C4-2B (cell line): ENCODE results near the gene PRDM1.

ENCODE experiments used
- CTCF ChIP-seq: fragments of 450-650 bp; conservative IDR thresholded peaks from 2 replicates; pipeline ENCODE4 v1.5.1; 2017; ENCODE audit warnings: mild to moderate bottlenecking
- ZFX ChIP-seq: fragments of 450-650 bp; IDR thresholded peaks from 2 replicates; pipeline ENCODE4 v1.6.1; 2017

GRCh38 chr6:106124015-106124414 is 37.9 kb downstream of the PRDM1 start:
- TF ChIP-seq CTCF, result no peak
- no peak for TF ChIP-seq ZFX
